Large intestine (tissue), 3 donors: ENCODE data around the gene SP6. TPM values are rescaled to one million over a fixed set of nuclear protein-coding genes. Genes with fewer than 3 reads are reported as not detected.
A peak's percentile ranks its signal among the peaks of the same experiment; 100 is the strongest.

Experiments
- DNase-seq, 2 donors: peaks; one replicate each; pipeline versions ENCODE4 v3.0.0 to v3.0.0-alpha.2; 2013
- H3K27ac ChIP-seq: one replicate; pipeline ENCODE4 v1.5.1; 2013; ENCODE audit warnings: low read length
- H3K27me3 ChIP-seq: 2 replicates; pipeline ENCODE4 v1.6.1; 2013; ENCODE audit warnings: low read length; ENCODE audit not compliant: control insufficient read depth, insufficient read depth
- H3K36me3 ChIP-seq: 2 replicates; pipeline ENCODE4 v1.6.1; 2013; ENCODE audit warnings: low read length; ENCODE audit not compliant: control insufficient read depth, insufficient read depth
- H3K4me1 ChIP-seq: one replicate; pipeline ENCODE4 v1.6.1; 2013; ENCODE audit warnings: low read length; ENCODE audit not compliant: control insufficient read depth, insufficient read depth
- H3K4me3 ChIP-seq: one replicate; pipeline ENCODE4 v1.5.1; 2013; ENCODE audit warnings: low read length
- H3K9me3 ChIP-seq: one replicate; pipeline ENCODE4 v1.6.1; 2013; ENCODE audit warnings: mild to moderate bottlenecking, low read depth, low read length, moderate library complexity; ENCODE audit not compliant: control insufficient read depth
- WGBS: methylation state at CpG from one replicate; pipeline ENCODE4 v1.1.5; 2013; ENCODE audit warnings: low lambda C conversion rate; ENCODE audit not compliant: insufficient coverage; 5-methylcytosine and 5-hydroxymethylcytosine counted together
- polyA plus RNA-seq: library from polyadenylated mRNA; unstranded; fragments of 120-200 nt; gene quantifications from one replicate; pipeline ENCODE4 v1.2.1, GENCODE V29; 2013

Gene SP6
- polyA plus RNA-seq, 1 donor = 1.4 TPM

DNA sequence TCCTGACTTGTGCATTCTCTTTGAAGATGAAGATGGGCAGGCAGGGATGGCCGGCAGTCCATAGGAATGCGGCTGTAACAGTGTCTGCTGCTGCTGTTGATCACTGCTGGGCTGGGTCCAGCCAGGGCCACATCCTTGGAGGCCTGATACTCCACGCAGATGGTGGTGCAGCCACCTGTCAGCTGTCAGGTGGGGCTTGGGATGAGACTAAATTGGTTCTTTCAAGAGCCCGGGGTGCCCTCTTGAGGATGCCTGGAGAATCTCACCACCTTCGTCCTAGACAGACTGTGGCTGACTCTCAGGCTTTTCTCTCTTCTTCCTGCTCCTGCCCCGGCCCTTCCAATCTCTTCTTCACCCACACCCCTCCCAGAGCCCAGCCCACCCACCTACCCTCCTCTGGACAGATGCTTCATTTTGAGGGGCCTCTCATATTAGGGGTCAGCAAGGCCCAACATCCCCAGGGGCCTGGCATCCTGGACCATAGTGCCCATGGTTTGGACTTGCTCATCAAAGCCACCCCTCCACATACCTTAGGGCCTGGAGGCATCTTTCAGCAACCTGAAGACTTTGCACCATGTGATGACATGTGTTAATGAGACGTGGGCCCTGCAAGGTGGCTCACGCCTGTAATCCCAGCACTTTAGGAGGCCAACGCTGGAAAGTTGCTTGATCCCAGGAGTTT lies 48.5 kb downstream of the SP6 start:
- H3K27me3 ChIP-seq = peaks cover 2% of the 10 kb centered on the region
- H3K9me3 ChIP-seq = no peaks in the 10 kb centered on the region
- H3K4me1 ChIP-seq = no peaks in the 10 kb centered on the region
- WGBS = no CpG with 5 or more reads among the region's 9 CpGs
- no peak overlapping the region for H3K27ac ChIP-seq
- no peak overlapping the region for H3K4me3 ChIP-seq
- H3K36me3 ChIP-seq = peaks cover 10% of the 10 kb centered on the region
- DNase-seq = peak; percentile 27 to 48

DNA sequence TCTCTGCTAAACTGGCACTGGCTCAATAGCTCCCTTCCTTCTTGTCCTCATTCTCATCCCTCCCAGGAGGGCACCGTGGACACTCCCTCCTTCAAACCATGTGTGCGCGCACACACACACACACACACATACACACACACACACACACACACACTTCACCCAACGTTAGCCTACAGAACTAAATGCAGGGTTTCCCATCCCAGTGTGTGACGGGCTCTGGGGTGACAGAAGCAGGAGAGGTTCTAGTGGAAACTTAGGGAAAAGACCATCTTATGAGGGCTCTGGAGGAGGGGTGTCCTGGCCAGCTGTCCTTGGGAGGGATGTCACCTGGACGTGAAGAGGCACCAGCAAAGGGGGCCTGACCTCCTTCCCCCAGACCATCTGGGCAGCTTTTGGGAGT lies 49.1 kb downstream of the SP6 start:
- DNase-seq = no peak
- Histone ChIP-seq H3K4me3 (no peak overlapping the region), H3K27ac (no peak overlapping the region), H3K36me3 (peaks cover 4% of the 10 kb centered on the region), H3K27me3 (peaks cover 2% of the 10 kb centered on the region), H3K9me3 (no peaks in the 10 kb centered on the region), H3K4me1 (no peaks in the 10 kb centered on the region)
- no CpG with 5 or more reads among the region's 6 CpGs for WGBS

DNA sequence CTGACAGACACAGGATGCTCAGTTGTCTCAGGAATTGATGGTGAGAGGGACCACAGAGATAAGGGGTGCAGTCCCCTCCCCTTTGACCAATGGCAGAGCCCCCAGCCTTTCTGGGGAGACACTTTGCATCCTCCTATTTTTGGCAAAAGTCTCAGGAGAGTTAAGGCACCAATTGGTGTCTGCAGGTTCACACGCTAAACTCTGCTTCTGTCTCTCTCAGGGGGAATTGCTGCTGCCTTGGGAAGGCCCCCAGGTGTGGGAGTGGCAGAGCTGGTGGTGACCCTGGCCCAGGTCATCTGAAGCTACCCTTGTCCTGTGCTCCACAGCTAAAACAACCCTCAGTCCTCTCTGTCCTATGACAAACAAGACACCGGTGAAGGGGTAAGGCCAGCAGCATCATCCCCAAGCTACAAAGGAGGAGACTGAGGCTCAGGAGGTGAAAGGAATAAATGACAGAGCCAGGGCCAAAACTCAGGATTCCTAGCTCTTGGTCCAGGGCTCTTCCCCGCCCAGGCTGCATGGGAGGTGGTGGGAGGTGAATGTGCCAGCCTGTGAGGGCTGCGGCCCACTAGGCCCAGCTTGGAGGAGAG lies 49.7 kb downstream of the SP6 start:
- H3K9me3 ChIP-seq = no peaks in the 10 kb centered on the region
- no CpG with 5 or more reads among the region's 4 CpGs for WGBS
- H3K27me3 ChIP-seq = peaks cover 2% of the 10 kb centered on the region
- H3K4me3 ChIP-seq = no peak overlapping the region
- no peaks in the 10 kb centered on the region for H3K4me1 ChIP-seq
- H3K27ac ChIP-seq = no peak overlapping the region
- H3K36me3 ChIP-seq = no peaks in the 10 kb centered on the region
- DNase-seq = no peak

DNA sequence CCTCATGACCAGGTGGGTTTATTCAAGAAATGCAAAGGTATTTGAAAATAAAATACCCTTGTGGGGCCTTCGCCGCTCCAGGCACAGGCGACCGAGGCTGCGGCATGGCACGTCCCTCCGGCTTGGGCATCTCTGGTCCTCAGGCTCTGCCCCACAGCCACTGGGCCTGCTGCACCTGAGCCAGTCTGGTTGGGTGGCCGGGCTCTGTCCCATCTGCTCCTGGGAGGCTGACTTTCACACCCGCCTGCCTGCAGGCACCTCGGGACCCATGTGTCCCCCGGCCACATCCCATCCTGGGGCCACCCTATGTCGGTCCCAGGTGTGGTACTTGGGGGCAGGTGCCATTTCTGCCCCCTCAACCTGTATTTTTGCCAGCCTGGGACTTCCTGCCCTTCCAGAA lies 50.3 kb downstream of the SP6 start:
- H3K36me3 ChIP-seq = no peaks in the 10 kb centered on the region
- DNase-seq = no peak
- no CpG with 5 or more reads among the region's 12 CpGs for WGBS
- H3K27ac ChIP-seq = no peak overlapping the region
- no peak overlapping the region for H3K4me3 ChIP-seq
- H3K27me3 ChIP-seq = peaks cover 2% of the 10 kb centered on the region
- no peaks in the 10 kb centered on the region for H3K4me1 ChIP-seq
- no peaks in the 10 kb centered on the region for H3K9me3 ChIP-seq

DNA sequence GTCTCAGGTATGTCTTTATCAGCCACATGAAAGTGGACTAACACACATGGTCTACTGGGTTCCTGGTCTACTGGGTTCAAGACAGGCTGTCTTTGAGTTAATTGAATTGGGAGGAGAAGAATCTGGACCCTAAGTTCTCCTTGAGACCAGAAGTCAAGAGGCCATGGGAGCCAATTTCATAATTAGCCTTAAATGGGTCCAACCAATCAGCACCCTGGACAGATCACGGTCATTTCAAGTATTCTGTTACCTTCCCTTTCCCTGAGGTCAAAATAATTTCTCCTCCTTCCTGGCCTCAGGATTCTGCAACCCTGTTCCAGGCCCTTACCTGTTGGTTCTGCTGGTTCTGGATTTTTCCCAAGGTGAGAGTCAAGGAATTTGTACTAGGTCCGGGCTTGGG lies 53.2 kb downstream of the SP6 start:
- H3K36me3 ChIP-seq = no peaks in the 10 kb centered on the region
- no peak for DNase-seq
- H3K4me1 ChIP-seq = no peaks in the 10 kb centered on the region
- no peak overlapping the region for H3K27ac ChIP-seq
- no CpG with 5 or more reads among the region's 2 CpGs for WGBS
- peaks cover 12% of the 10 kb centered on the region for H3K27me3 ChIP-seq
- no peak overlapping the region for H3K4me3 ChIP-seq
- no peaks in the 10 kb centered on the region for H3K9me3 ChIP-seq

Other genes with a start within 250 kb of the SP6 start
- 164 TPM for gene KPNB1, start 201.2 kb downstream of the SP6 start, polyA plus RNA-seq
- gene TBKBP1, start 157.0 kb downstream of the SP6 start, polyA plus RNA-seq = 11.5 TPM
- 0.28 TPM for gene TBX21, start 117.9 kb downstream of the SP6 start, polyA plus RNA-seq
- gene OSBPL7, start 29.4 kb downstream of the SP6 start, polyA plus RNA-seq = 19.9 TPM
- 48.4 TPM for gene MRPL10, start 19.6 kb downstream of the SP6 start, polyA plus RNA-seq
- gene LRRC46, start 19.5 kb downstream of the SP6 start, polyA plus RNA-seq = 1.5 TPM
- 109 TPM for gene SCRN2, start 9.9 kb downstream of the SP6 start, polyA plus RNA-seq
- 17.9 TPM for gene SP2, start 45.1 kb upstream of the SP6 start, polyA plus RNA-seq
- gene PNPO, start 90.4 kb upstream of the SP6 start, polyA plus RNA-seq = 38.7 TPM
- 133 TPM for gene PRR15L, start 106.7 kb upstream of the SP6 start, polyA plus RNA-seq
- 200 TPM for gene CDK5RAP3, start 120.0 kb upstream of the SP6 start, polyA plus RNA-seq
- 13.2 TPM for gene COPZ2, start 186.6 kb upstream of the SP6 start, polyA plus RNA-seq
- gene NFE2L1, start 197.2 kb upstream of the SP6 start, polyA plus RNA-seq = 78.8 TPM